RCC 7860 (cell line): Measurements from ENCODE around the gene PRSS56.
"Not testable (repeated sequence)": the region's sequence is repeated elsewhere in the genome, so short reads cannot be mapped to it uniquely, and the experiment has no call there.

Experiments
- DNase-seq: peaks from one replicate; pipeline ENCODE4 v3.0.0-alpha.2; 2015; ENCODE audit warnings: low spot score
- FAIRE-seq: peaks from 2 replicates; lab custom pipeline; 2012; peaks lifted over from hg19 to GRCh38; lab: Jason Lieb, UNC

The PRSS56 gene

DNA sequence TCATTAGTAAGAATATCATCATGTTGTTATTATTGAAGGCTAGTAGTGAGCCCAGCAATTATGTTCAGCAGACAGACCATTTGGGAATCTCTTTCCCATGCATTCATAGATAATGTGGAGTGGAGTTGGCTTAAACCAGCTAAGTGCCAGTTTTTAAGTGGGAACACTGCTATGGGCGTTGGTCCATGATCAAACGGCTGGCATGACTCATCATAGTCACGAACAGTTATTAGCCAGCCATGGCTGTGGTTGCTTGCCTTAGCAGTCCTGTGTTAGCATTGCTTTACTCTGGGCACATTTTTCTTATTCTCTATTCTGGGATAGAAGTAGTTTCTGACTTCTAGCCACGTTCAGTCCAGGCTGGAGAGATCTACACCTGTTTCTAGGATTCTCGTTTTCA is 48.0 kb downstream of the PRSS56 start:
- FAIRE-seq (peak; percentile 90), DNase-seq (peak; percentile 61)

DNA sequence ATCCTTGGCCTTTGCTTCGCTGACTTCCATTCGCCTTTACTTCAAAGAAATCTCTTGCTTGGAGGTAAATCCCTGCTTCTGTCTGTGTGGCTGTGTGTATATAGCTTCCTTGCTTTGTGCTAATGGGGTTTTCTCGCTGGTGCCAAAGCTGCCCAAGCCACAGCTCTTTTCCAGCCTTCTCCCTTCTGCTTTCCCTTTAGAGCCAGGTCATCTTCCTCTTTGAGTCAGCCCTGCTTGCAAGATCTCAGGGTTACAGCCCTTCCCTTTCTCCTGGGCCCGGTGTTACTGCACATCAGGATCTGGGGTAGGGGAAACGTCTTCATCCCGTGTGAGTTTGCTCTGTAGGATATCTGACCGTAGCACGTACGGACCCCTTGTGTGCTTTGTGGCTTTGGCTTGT is 49.4 kb downstream of the PRSS56 start:
- DNase-seq (no peak), FAIRE-seq (no peak)

- not testable (repeated sequence) for DNase-seq, FAIRE-seq
Measured at GRCh38 chr2:232570481-232570880, 50.3 kb downstream of the PRSS56 start.

DNA sequence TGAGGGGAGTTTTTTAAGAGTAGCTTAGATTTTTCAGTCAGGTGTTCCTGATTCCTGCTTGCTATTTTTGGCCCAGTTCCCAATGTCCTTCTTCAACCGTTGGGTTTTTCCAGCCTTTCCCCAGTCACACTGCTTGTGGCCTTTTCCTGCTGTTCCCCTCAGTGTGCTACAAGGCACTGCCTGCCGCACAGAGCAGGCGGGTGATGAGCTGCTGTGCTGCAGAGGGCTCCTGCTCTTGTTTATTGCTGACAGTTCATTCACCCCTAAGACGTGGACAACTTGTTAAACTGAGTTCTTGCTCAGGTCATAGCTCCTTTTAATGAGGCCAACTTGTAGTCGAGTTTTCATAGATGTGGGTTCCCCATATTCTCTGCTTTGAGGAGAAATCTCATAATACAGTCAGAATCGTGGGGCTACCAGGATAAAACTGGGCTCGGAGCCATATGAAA is 50.9 kb downstream of the PRSS56 start:
- DNase-seq (peak; percentile 16), FAIRE-seq (no peak)

DNA sequence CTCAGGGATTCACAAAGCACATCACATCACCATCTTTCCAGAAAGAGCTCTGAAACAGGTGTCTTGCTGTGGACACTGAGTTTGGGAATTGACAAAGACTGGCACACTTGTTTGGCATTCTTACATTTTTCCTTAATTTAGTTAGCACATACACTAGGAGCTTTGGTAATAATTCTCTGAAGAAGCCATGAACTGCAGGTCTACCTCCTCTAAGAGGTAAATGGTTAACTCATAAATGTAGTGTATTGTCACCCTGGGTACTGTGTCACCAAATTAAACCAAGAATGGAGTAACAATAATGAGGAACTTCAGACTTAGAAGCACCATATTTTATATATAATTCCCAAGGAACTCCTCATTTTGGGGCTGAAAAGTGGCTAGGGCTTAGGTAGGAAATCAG is 52.9 kb downstream of the PRSS56 start:
- DNase-seq: peak; percentile 22
- FAIRE-seq: no peak

DNA sequence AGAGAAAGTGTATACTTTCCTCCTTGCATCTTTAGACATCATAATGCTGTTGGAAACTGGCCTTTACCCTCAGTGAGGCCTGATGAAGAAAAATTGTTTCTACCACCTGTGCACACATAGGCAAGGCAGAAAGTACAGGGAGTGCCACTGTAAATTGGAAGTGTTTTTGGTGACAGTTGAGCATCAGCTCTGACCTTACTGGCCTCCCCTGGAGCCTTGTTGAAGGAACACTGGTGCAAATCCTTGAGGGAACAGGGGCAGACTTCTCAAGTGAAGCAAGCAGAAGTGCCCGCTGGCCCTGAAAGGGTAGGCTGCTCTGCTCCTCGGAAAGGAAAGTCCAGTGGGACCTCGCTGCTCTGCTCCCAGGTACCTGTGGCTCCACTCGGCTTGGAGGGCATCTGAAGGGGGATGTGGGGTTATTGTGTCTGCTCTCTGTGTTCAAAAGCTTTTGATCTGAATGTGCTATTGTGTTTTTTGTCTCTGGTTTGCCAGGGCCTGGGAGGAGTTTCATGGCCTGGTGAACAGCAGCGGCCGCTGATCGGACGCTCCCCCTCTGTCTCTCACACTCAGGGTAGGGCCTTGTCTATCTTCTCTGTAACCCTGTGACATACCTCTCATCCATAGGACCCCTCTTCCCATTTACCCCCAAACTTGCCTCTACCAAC is 53.7 kb downstream of the PRSS56 start:
- FAIRE-seq (no peak), DNase-seq (no peak)

DNA sequence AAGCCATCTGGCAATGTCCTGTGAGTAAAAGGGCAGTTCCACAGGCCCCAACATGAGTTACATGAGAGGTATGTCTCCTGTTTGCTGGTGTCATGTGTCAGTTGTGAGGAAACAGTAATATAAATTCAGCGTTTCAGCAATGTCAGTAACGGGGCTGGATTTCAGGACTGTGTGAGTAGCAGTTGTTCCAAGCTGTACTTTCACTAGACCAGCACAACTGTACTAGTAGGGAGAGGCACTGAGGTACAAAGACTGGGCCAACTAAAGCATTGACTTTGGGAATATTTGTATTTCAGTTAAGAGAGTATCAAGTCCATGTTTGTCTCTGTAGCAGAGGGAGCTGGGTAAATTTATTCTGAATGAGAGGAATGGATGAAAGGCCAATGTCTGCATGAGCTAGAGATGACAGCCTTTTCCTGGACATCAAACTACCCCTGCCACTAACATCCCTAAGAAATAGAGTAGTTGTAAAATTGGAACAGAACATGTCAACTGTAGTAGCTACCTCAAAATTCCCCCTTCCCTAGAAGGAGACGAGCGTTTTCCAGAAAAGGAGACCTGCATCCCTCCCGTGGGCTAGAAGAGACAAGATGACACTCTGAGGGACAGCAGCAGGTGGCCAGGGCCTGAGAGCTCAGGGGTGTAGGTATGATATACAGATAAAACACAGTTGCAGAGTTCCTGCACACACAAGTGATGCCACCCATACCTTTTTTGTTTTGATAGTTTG is 54.7 kb downstream of the PRSS56 start:
- DNase-seq (no peak), FAIRE-seq (no peak)
